HUES48 (cell line): Measurements from ENCODE around the gene RNF10.
"Not testable (repeated sequence)": the region's sequence is repeated elsewhere in the genome, so short reads cannot be mapped to it uniquely, and the experiment has no call there.

Source experiments
- H3K27ac ChIP-seq: one replicate; pipeline ENCODE4 v1.7.0; 2013; ENCODE audit warnings: low read depth, low read length, inconsistent platforms
- H3K27me3 ChIP-seq: 2 replicates; pipeline ENCODE4 v1.6.1; 2013; ENCODE audit warnings: mild to moderate bottlenecking, low read length; ENCODE audit not compliant: control insufficient read depth, insufficient read depth
- H3K36me3 ChIP-seq: 2 replicates; pipeline ENCODE4 v1.6.1; 2013; ENCODE audit warnings: low read length; ENCODE audit not compliant: control insufficient read depth, insufficient read depth
- H3K4me1 ChIP-seq: 2 replicates; pipeline ENCODE4 v1.6.1; 2013; ENCODE audit warnings: mild to moderate bottlenecking, low read length; ENCODE audit not compliant: control insufficient read depth, insufficient read depth
- H3K4me3 ChIP-seq: 2 replicates; pipeline ENCODE4 v1.5.1; 2013; ENCODE audit warnings: mild to moderate bottlenecking, low read depth, low read length
- H3K9ac ChIP-seq: 2 replicates; pipeline ENCODE4 v1.6.1; 2013; ENCODE audit warnings: mild to moderate bottlenecking, low read depth, low read length, moderate library complexity
- H3K9me3 ChIP-seq: 2 replicates; pipeline ENCODE4 v1.6.1; 2013; ENCODE audit warnings: low read length; ENCODE audit not compliant: control insufficient read depth, insufficient read depth

The RNF10 gene

DNA sequence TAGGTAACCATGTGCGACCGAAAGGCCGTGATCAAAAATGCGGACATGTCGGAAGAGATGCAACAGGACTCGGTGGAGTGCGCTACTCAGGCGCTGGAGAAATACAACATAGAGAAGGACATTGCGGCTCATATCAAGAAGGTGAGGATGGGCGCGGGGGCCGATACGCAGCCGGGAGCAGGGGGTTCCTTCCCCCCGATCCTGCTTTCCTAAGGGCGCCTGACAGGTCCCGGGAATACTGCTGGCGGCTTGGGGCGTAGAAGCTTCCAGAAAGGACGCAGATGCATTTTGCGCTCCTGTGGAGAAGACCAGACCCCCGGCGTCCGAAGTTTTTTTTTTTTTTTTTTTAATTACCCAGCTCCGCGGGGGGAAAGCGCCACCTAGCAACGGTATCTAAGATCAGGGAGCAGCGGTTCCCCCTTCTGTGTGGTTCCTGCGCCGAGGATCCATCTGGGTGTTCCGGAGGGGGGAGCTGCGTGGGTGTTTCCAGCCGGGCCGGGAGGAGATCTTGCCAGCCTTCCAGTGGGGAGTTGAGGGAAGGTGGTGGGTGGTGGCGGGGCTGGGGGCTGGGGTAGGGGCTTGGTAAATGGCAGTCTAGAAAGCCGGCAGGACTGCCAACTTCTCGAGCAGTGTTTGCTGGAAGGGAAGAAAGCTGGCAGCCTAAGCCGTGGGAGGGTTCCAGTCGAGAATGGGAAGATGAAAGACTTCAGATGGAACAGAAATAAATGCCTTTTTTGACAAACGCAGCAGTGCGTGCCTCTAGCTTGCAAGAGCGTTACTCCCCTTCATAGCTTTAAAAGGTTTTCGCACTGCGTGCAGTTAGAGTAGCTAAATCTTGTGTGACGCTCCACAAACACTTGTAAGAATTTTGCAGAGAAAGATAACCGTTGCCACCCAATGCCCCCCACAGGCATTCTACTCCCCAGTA, 37.5 kb upstream of the RNF10 start:
- Histone ChIP-seq H3K4me3 (peak overlapping the region; percentile 89), H3K36me3 (peaks cover 23% of the 10 kb centered on the region), H3K4me1 (peaks cover 15% of the 10 kb centered on the region; the same call in 1 of the 2 replicates), H3K27me3 (no peaks in the 10 kb centered on the region), H3K27ac (peak overlapping the region; percentile 81), H3K9ac (peak overlapping the region; percentile 59), H3K9me3 (no peaks in the 10 kb centered on the region)

GRCh38 chr12:120497524-120498150, 36.5 kb upstream of the RNF10 start:
- H3K4me1 ChIP-seq = peaks cover 15% of the 10 kb centered on the region; the same call in 1 of the 2 replicates
- H3K27me3 ChIP-seq = no peaks in the 10 kb centered on the region
- peak overlapping the region; percentile 89 for H3K4me3 ChIP-seq
- H3K36me3 ChIP-seq = peaks cover 23% of the 10 kb centered on the region
- H3K27ac ChIP-seq = peak overlapping the region; percentile 4
- no peaks in the 10 kb centered on the region for H3K9me3 ChIP-seq
- H3K9ac ChIP-seq = 0 out of 2 replicates have a peak overlapping the region, but pooled peaks have one; percentile 18

DNA sequence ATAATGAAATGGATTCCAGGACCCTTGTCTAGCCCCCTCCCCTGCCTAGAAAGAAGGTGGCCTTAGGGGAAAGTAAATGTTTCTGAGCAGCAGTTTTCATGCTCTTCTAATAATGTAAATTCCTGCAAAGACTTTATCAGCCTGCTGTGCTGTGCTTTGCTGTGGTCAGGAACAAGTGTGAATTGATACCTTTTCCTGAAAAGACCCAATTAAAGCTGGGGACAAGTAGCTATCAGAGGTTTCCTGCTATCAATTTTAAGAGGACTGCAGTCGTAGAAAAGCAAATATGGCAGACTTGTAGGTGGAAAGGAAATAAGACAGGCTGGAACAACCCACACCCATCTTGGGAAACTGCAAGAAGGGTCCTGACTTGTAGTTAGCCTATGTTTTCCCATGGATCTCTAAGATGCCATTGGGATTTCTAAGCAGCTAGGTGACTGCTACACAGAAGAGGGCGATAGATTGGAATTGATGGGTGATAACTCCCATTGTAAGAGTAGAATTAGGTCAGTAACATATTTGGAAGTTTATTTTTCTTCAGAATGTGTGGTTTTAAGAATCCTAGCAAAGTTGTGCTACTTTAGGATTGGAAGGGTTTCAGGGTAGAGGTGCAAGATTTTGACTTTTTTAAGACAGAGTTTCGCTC, 35.2 kb upstream of the RNF10 start:
- no peak overlapping the region for H3K4me3 ChIP-seq
- H3K27ac ChIP-seq = peak overlapping the region; percentile 40
- H3K9ac ChIP-seq = no peak overlapping the region
- no peaks in the 10 kb centered on the region for H3K27me3 ChIP-seq
- peaks cover 15% of the 10 kb centered on the region; the same call in 1 of the 2 replicates for H3K4me1 ChIP-seq
- H3K36me3 ChIP-seq = peaks cover 35% of the 10 kb centered on the region
- H3K9me3 ChIP-seq = no peaks in the 10 kb centered on the region

DNA sequence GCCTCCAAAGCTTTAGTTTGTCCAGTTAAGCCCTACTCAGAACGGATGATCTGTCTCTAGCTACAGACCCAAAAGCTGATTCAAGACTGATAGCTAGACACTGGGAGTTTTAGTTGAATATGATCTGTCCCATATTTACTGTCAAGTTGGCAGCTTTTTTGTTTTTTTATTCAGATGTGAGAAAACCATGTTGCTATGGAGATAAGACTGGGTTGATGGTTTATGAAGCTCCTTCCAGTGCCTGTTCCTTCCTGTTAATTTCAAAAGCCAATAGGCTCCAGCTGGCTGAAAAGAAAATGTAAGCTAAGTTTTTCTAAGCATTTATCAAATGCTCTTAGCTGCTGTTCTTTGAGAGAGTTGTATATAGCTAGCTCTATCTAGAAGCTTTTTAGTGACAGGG, 33.6 kb upstream of the RNF10 start:
- Histone ChIP-seq H3K4me3 (no peak overlapping the region), H3K9me3 (no peaks in the 10 kb centered on the region), H3K27me3 (no peaks in the 10 kb centered on the region), H3K4me1 (peaks cover 13% of the 10 kb centered on the region), H3K27ac (no peak overlapping the region), H3K36me3 (peaks cover 37% of the 10 kb centered on the region), H3K9ac (no peak overlapping the region)

DNA sequence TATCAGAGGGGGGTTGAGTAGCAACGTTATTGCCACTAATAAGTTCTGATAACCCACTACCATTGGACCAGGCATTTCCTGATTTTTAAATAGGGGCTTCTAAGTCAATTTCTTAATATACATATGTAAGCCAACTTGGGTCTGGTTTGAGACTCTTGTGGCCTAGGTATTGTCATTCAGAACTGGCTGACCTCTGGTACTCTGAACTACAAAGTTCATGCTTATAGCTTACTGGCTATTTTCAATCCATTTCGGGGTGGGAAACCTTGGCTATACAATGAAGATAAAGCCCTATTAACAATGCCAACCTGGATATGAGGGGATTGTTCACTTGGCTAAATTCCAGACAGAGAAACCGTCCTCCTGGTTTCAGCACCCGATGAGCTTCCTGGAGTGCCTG, 29.6 kb upstream of the RNF10 start:
- H3K4me3 ChIP-seq = peak overlapping the region; percentile 38; the same call in 1 of the 2 replicates
- H3K4me1 ChIP-seq = peaks cover 6% of the 10 kb centered on the region
- H3K27me3 ChIP-seq = no peaks in the 10 kb centered on the region
- H3K36me3 ChIP-seq = peaks cover 41% of the 10 kb centered on the region
- H3K9me3 ChIP-seq = no peaks in the 10 kb centered on the region
- no peak overlapping the region for H3K9ac ChIP-seq
- peak overlapping the region; percentile 84 for H3K27ac ChIP-seq

DNA sequence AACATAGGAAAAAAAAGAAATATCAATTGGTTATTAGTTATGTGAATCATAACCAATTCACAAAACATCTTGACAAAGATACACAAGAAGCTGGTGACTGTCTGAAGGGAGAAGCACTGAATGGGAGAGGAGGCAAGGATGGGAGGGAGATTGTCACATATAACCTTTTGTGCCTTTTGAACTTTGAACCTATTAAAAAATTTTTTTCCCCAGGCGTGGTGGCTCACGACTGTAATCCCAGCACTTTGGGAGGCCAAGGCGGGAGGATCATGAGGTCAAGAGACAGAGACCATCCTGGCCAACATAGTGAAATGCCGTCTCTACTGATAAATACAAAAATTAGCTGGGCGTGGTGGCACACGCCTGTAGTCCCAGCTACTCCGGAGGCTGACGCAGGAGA, 25.6 kb upstream of the RNF10 start:
- Histone ChIP-seq H3K27me3 (no peaks in the 10 kb centered on the region), H3K9me3 (no peaks in the 10 kb centered on the region), H3K27ac (no peak overlapping the region), H3K36me3 (peaks cover 39% of the 10 kb centered on the region), H3K4me1 (peaks cover 6% of the 10 kb centered on the region), H3K9ac (no peak overlapping the region), H3K4me3 (no peak overlapping the region)

- Histone ChIP-seq H3K9ac (no peak overlapping the region), H3K4me1 (no peaks in the 10 kb centered on the region), H3K27ac (no peak overlapping the region), H3K4me3 (no peak overlapping the region), H3K27me3 (no peaks in the 10 kb centered on the region), H3K9me3 (no peaks in the 10 kb centered on the region), H3K36me3 (peaks cover 50% of the 10 kb centered on the region)
These were observed 20.2 kb upstream of the RNF10 start for GRCh38 chr12:120514002-120514401.

GRCh38 chr12:120515496-120515895, 18.7 kb upstream of the RNF10 start:
- Histone ChIP-seq H3K27ac (no peak overlapping the region), H3K4me3 (no peak overlapping the region), H3K36me3 (peaks cover 38% of the 10 kb centered on the region), H3K27me3 (no peaks in the 10 kb centered on the region), H3K4me1 (no peaks in the 10 kb centered on the region), H3K9me3 (no peaks in the 10 kb centered on the region), H3K9ac (no peak overlapping the region)

DNA sequence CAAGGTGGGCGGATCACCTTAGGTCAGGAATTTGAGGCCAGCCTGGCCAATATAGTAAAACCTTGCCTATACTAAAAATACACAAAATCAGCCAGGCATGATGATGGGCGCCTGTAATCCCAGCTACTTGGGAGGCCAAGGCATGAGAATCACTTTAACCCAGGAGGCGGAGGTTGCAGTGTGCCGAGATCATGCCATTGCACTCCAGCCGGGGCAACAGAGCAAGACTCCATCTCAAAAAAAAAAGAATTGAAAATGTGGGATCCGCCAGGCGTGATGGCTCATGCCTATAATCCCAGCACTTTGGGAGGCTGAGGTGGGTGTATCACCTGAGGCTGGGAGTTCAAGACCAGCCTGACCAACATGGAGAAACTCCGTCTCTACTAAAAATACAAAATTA, 14.8 kb upstream of the RNF10 start:
- not testable (repeated sequence) for H3K9me3 ChIP-seq, H3K27me3 ChIP-seq, H3K4me3 ChIP-seq, H3K27ac ChIP-seq, H3K9ac ChIP-seq, H3K4me1 ChIP-seq
- peaks cover 46% of the 10 kb centered on the region for H3K36me3 ChIP-seq

- Histone ChIP-seq H3K36me3 (peaks cover 22% of the 10 kb centered on the region), H3K4me3 (no peak overlapping the region), H3K9ac (no peak overlapping the region), H3K27me3 (no peaks in the 10 kb centered on the region), H3K4me1 (no peaks in the 10 kb centered on the region), H3K27ac (no peak overlapping the region), H3K9me3 (no peaks in the 10 kb centered on the region)
These were observed 11.6 kb upstream of the RNF10 start for GRCh38 chr12:120522568-120522967.
